HFFc6 (cell line): Measurements from ENCODE around the gene ASB1. TPM values are rescaled to one million over a fixed set of nuclear protein-coding genes. Genes with fewer than 3 reads are reported as not detected.

Experiments
- DNase-seq: peaks from one replicate; pipeline ENCODE4 v3.0.0-alpha.2; 2018
- H3K27ac Mint-ChIP-seq: 2 replicates; pipeline ENCODE4 v1.8.0; 2020; ENCODE audit warnings: mild to moderate bottlenecking, mixed read lengths
- H3K27me3 Mint-ChIP-seq: 2 replicates; pipeline ENCODE4 v1.8.0; 2021; ENCODE audit warnings: mild to moderate bottlenecking, moderate library complexity, mixed read lengths; ENCODE audit not compliant: insufficient read depth
- H3K36me3 Mint-ChIP-seq: 2 replicates; pipeline ENCODE4 v1.8.0; 2021; ENCODE audit warnings: low read depth, mixed read lengths
- H3K4me1 Mint-ChIP-seq: 2 replicates; pipeline ENCODE4 v1.8.0; 2020; ENCODE audit warnings: low read depth, mixed read lengths
- H3K4me3 Mint-ChIP-seq: 2 replicates; pipeline ENCODE4 v1.8.0; 2020; ENCODE audit warnings: mild to moderate bottlenecking, moderate library complexity, mixed read lengths
- H3K9me3 Mint-ChIP-seq: 2 replicates; pipeline ENCODE4 v1.8.0; 2020; ENCODE audit warnings: mild to moderate bottlenecking, mixed read lengths
- total RNA-seq, 6 experiments: library from RNA; stranded (reverse); fragmentation: NEBNext Ultra II Directional; extraction: Animal tissue kit (Norgen Biotek cat#: 25700); gene quantifications; 2 replicates in 1 of 6; 3 replicates in 5 of 6; pipeline ENCODE4 v1.2.3, GENCODE V29; 2021
- TF ChIP-seq, protein P1 (sequence below): fragments of 200-600 bp; sonication (generic); IDR thresholded peaks from 2 replicates; pipeline ENCODE4 v1.5.0; 2021; ENCODE audit warnings: antibody characterized with exemption, mild to moderate bottlenecking

Gene ASB1
- total RNA-seq, 6 experiments from 2014 or later: 56.0 to 77.5 (median 74.4) TPM

GRCh38 chr2:238467792-238468191 lies 41.1 kb downstream of the ASB1 start:
- no peak overlapping the region for H3K27ac Mint-ChIP-seq
- peaks cover 11% of the 10 kb centered on the region for H3K9me3 Mint-ChIP-seq
- no peak overlapping the region for H3K4me3 Mint-ChIP-seq
- peaks cover 23% of the 10 kb centered on the region for H3K36me3 Mint-ChIP-seq
- TF ChIP-seq, protein P1, sequence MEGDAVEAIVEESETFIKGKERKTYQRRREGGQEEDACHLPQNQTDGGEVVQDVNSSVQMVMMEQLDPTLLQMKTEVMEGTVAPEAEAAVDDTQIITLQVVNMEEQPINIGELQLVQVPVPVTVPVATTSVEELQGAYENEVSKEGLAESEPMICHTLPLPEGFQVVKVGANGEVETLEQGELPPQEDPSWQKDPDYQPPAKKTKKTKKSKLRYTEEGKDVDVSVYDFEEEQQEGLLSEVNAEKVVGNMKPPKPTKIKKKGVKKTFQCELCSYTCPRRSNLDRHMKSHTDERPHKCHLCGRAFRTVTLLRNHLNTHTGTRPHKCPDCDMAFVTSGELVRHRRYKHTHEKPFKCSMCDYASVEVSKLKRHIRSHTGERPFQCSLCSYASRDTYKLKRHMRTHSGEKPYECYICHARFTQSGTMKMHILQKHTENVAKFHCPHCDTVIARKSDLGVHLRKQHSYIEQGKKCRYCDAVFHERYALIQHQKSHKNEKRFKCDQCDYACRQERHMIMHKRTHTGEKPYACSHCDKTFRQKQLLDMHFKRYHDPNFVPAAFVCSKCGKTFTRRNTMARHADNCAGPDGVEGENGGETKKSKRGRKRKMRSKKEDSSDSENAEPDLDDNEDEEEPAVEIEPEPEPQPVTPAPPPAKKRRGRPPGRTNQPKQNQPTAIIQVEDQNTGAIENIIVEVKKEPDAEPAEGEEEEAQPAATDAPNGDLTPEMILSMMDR: no peak
- peaks cover 8% of the 10 kb centered on the region; the same call in 1 of the 2 replicates for H3K4me1 Mint-ChIP-seq
- no peaks in the 10 kb centered on the region for H3K27me3 Mint-ChIP-seq
- DNase-seq: no peak

- TF ChIP-seq, protein P1: no peak
- peaks cover 36% of the 10 kb centered on the region for H3K36me3 Mint-ChIP-seq
- peaks cover 8% of the 10 kb centered on the region; the same call in 1 of the 2 replicates for H3K4me1 Mint-ChIP-seq
- DNase-seq: no peak
- H3K27ac Mint-ChIP-seq: no peak overlapping the region
- no peaks in the 10 kb centered on the region for H3K27me3 Mint-ChIP-seq
- H3K4me3 Mint-ChIP-seq: no peak overlapping the region
- H3K9me3 Mint-ChIP-seq: peaks cover 24% of the 10 kb centered on the region
Measured at GRCh38 chr2:238469155-238469554, 42.4 kb downstream of the ASB1 start.

GRCh38 chr2:238473014-238473413 lies 46.3 kb downstream of the ASB1 start:
- Mint-ChIP-seq H3K27ac (no peak overlapping the region), H3K4me3 (no peak overlapping the region), H3K36me3 (peaks cover 54% of the 10 kb centered on the region), H3K27me3 (peaks cover 3% of the 10 kb centered on the region; the same call in 1 of the 2 replicates), H3K4me1 (peaks cover 4% of the 10 kb centered on the region; the same call in 1 of the 2 replicates), H3K9me3 (peaks cover 30% of the 10 kb centered on the region)
- no peak for DNase-seq
- TF ChIP-seq, protein P1: no peak

DNA sequence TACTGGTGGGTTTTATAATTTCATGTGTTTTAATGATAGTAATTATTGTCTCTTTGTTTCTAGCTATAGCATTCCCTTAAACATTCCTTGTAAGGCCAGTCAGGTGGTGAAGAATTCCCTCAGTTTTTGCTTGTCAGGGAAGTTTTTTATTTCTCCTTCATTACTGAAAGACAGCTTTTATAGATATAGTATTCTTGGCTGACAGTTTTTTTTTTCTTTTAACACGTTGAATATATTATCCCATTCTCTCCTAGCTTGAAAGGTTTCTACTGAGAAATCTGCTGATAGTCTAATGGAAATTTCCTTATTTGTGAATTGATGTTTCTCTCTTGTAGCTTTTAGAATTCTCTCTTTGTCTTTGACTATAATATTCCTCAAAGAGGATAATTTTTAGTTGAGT lies 46.8 kb downstream of the ASB1 start:
- TF ChIP-seq, protein P1: no peak
- DNase-seq: no peak
- Mint-ChIP-seq H3K27me3 (peaks cover 3% of the 10 kb centered on the region; the same call in 1 of the 2 replicates), H3K4me1 (no peaks in the 10 kb centered on the region), H3K27ac (no peak overlapping the region), H3K4me3 (no peak overlapping the region), H3K9me3 (peaks cover 35% of the 10 kb centered on the region), H3K36me3 (peaks cover 59% of the 10 kb centered on the region)

DNA sequence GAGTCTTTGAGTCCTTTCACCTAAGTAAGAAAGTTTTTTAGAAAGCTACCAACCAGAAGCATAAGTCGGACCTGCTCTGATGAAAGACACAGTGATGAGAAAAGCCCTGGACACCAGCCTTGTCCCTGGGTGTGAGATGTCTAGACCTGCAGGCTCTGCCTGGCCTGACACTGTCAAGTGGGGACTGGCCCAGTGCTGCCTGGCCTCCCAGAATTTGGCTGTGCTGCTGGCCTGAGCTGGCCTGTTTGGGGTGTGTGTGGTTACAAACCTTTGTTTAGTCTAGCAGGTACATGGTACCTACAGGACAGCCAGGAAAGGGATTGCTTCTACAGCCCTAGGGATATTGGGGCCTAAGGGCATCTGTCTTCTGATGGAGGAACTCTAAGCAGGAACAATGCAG lies 48.3 kb downstream of the ASB1 start:
- H3K27me3 Mint-ChIP-seq: peaks cover 3% of the 10 kb centered on the region
- H3K4me3 Mint-ChIP-seq: no peak overlapping the region
- peaks cover 55% of the 10 kb centered on the region for H3K36me3 Mint-ChIP-seq
- peaks cover 42% of the 10 kb centered on the region for H3K9me3 Mint-ChIP-seq
- TF ChIP-seq, protein P1: no peak
- no peaks in the 10 kb centered on the region for H3K4me1 Mint-ChIP-seq
- no peak overlapping the region for H3K27ac Mint-ChIP-seq
- no peak for DNase-seq

DNA sequence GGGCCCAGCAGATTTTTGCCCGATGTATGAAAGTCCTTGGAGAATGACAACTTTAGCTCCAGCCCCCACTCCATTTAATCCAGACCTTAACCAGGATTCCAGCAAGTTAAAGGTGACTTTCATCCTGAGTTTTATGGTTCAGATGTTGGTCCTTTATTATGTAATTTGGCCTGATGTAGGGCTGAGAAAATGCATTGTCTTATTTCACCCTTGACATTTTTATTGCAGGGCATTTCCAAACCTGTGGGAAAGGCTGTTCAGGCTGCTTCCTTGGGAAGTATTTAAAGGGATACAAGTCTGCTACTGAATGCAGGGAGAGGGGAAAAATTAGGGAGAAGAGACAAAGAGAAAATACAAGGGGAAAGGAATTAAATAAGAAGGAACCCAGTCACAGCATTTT lies 48.8 kb downstream of the ASB1 start:
- peaks cover 48% of the 10 kb centered on the region for H3K9me3 Mint-ChIP-seq
- peaks cover 57% of the 10 kb centered on the region for H3K36me3 Mint-ChIP-seq
- H3K27me3 Mint-ChIP-seq: peaks cover 3% of the 10 kb centered on the region
- DNase-seq: no peak
- TF ChIP-seq, protein P1: no peak
- H3K27ac Mint-ChIP-seq: no peak overlapping the region
- no peaks in the 10 kb centered on the region for H3K4me1 Mint-ChIP-seq
- H3K4me3 Mint-ChIP-seq: no peak overlapping the region
